GM12872 (cell line): Measurements from ENCODE around the gene C1orf226.

ENCODE experiments used
- TF ChIP-seq, protein P1 (sequence below): IDR thresholded peaks from 3 replicates; pipeline ENCODE4 v1.5.1; 2011; ENCODE audit warnings: low read depth, mild to moderate bottlenecking, low read length, moderate library complexity; ENCODE audit not compliant: insufficient read depth

Gene C1orf226

DNA sequence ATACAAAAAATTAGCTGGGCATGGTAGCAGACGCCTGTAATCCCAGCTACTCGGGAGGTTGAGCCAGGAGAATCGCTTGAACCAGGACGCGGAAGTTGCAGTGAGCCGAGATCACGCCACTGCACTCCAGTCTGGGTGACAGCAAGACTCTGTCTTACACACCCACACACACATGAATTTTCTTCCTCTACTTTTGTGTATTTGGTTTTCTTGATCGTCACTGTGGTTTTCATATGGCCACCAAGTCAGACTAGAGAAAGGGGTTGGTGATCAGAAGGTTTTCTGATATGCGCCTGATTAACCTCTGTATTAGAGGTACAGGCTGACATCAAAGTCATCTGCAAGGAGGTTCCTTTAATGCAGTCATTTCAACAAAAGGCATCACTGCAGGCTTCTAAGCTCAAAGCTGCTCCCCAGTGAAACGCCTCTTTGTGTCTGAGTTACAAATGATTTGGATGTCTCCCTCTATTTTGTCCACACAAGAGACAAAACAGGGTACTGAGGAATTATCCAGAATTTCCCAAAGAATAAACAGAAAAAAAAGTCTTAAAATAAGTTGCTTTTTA lies 19.3 kb downstream of the C1orf226 start:
- TF ChIP-seq, protein P1, sequence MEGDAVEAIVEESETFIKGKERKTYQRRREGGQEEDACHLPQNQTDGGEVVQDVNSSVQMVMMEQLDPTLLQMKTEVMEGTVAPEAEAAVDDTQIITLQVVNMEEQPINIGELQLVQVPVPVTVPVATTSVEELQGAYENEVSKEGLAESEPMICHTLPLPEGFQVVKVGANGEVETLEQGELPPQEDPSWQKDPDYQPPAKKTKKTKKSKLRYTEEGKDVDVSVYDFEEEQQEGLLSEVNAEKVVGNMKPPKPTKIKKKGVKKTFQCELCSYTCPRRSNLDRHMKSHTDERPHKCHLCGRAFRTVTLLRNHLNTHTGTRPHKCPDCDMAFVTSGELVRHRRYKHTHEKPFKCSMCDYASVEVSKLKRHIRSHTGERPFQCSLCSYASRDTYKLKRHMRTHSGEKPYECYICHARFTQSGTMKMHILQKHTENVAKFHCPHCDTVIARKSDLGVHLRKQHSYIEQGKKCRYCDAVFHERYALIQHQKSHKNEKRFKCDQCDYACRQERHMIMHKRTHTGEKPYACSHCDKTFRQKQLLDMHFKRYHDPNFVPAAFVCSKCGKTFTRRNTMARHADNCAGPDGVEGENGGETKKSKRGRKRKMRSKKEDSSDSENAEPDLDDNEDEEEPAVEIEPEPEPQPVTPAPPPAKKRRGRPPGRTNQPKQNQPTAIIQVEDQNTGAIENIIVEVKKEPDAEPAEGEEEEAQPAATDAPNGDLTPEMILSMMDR = no peak

DNA sequence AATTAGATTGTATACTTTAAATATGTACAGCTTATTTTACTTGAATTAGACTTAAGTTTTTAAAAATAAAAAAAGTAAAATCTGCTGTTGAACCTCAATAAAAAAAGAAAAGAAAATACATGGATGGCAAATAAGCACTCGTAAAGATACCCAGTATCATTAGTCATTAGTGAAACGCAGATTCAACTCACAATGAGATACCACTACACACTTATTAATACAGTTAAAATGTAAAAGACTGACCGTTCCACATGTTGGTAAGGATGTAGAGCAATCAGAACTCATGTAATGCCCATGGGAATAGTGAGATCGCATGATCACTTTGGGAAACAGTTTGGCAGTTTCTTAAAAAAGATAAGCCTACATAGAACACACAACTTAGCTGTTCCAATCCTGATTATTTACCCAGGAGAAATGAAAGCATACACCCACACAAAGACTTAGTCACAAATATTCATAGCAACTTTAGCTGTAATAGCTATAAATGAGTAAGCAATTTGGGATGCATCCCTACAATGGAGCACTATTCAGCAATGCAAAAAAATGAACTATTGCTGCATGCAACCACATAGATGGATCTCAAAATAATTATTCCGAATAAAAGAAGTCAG lies 23.1 kb downstream of the C1orf226 start:
- TF ChIP-seq, protein P1 = no peak

DNA sequence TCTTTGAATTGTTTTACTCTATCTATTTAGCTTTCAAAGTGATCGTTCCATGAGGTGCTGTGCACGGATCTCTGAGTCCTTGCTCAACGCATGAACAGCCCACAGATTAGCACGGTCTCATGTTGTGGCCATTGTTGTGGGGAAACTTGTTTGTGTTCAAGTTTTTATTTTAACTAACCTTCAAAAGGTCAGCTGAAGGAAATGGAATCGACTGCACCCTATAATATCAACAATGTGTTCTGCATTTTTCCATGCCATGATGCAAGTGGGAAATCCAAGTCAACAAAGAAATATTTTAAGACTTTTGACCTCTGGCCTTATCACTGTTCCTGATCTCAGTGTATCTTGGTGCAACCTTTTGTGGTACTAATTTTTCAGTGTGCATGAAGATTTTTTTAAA lies 24.3 kb downstream of the C1orf226 start:
- TF ChIP-seq, protein P1 = no peak

DNA sequence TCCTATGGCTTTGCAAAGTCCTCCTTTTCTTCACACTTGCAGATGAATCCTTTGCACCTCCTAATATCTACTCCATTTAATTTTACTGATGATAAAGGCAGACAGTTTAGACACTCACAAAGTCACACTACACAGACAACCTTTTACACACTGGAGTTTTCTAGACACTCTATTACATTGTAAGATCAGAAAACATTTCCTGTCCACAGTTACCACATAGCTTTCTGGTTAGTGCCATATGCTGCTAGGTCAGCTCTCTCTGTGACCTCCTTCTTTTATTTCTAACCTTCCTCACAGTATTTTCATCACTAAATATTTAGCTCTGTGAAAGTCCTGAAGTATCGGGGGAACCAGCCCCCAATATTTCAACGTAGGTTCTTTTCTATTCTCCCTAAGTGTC lies 25.3 kb downstream of the C1orf226 start:
- TF ChIP-seq, protein P1 = no peak

DNA sequence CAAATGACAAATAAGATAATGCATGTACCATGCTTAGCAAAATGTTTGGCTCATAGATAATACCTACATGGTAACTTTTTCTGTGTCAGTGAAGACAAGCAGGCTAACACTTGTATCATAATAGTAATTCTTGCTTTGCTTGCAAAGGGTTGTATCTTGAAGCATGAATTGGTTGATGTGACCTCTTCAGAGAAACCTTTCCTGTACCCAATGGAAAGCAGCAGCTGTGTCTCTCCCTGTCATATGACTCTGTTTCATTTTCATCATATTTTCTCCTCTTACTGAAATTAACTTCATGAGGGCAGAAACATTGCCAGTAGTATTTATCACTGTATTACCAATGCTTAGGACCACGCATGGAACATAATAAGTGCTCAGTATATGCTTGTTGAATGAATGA lies 26.0 kb downstream of the C1orf226 start:
- TF ChIP-seq, protein P1 = no peak

DNA sequence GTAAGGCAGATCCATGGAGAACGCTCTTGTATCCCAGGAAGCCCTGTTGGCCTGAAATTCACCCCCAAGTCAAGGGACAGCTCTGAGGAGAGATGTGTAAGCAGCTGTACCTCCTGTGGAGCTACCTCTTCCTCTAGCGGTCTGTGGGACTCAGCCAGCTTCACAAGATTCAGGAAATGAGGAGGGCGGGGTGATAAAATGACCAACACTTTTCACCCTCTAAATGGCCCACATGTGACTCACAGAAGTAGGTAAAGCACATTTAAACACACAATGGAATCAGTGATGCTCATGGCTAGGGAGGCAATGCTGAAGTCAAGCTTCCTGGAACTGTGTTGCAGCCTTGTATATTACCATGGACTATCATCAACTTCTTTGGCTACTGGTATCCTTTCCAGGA lies 30.5 kb downstream of the C1orf226 start, which contains the start of gene SH2D1B:
TSS of gene SH2D1B (minus strand) at position 135 of the 400 bp plus-strand sequence. CDS start at position 15, 120 bp downstream.
- TF ChIP-seq, protein P1 = no peak

DNA sequence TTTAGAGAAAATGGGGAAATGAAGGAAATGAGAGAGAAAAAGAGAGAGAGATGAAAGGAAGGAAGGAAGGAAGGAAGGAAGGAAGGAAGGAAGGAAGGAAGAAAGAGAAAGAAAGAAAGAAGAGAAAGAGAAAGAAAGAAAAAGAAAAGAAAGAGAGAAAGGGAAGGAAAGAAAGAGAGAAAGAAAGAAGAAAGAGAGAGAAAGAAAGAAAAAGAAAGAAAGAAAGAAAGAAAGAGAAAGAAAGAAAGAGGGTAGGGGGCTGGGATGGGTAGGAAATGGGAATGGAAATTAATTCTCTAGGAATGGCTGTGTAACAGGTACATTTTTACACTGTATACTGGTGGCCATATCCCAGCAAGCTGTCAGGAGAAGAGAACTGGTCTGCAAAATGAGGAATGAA lies 34.7 kb downstream of the C1orf226 start:
- TF ChIP-seq, protein P1 = no peak
